Activated T-cell treated with anti-CD3 and anti-CD28 coated beads, Interleukin-2, amount 50 U/mL, for 48 hours (primary cell): ENCODE data around the gene MICA.
"Not testable (repeated sequence)": the region's sequence is repeated elsewhere in the genome, so short reads cannot be mapped to it uniquely, and the experiment has no call there.

Experiments used
- DNase-seq, 2 experiments: peaks; one replicate each; pipeline ENCODE4 v3.0.0-alpha.2; 2020

The MICA gene

GRCh38 chr6:31383149-31383548 is 20.2 kb upstream of the MICA start:
- peak in 1 of 2 experiments; percentile 35 for DNase-seq

GRCh38 chr6:31385041-31385440 is 18.4 kb upstream of the MICA start:
- no peak for DNase-seq

- DNase-seq: no peak
Measured at GRCh38 chr6:31386099-31386498, 17.3 kb upstream of the MICA start.

- DNase-seq: no peak
Measured at GRCh38 chr6:31386977-31387376, 16.4 kb upstream of the MICA start.

- not testable (repeated sequence) for DNase-seq
Measured at GRCh38 chr6:31388916-31389801, 14.2 kb upstream of the MICA start.

- DNase-seq: not testable (repeated sequence)
Measured at GRCh38 chr6:31389802-31390132, 13.6 kb upstream of the MICA start.

- DNase-seq: no peak
Measured at GRCh38 chr6:31393932-31394331, 9.5 kb upstream of the MICA start.

GRCh38 chr6:31394381-31394780 is 9.0 kb upstream of the MICA start:
- DNase-seq: no peak

GRCh38 chr6:31395832-31396231 is 7.6 kb upstream of the MICA start:
- no peak for DNase-seq

GRCh38 chr6:31396422-31397152 is 6.8 kb upstream of the MICA start:
- peak; percentile 92 to 95 for DNase-seq

- DNase-seq: not testable (repeated sequence)
Measured at GRCh38 chr6:31397153-31397499, 6.3 kb upstream of the MICA start.

- no peak for DNase-seq
Measured at GRCh38 chr6:31397901-31398525, 5.4 kb upstream of the MICA start.

- DNase-seq: peak; percentile 78 to 79
Measured at GRCh38 chr6:31399589-31400466, 3.6 kb upstream of the MICA start.

GRCh38 chr6:31400467-31401289 is 2.7 kb upstream of the MICA start:
- peak; percentile 78 to 81 for DNase-seq

GRCh38 chr6:31401403-31401802 is 2.0 kb upstream of the MICA start:
- DNase-seq: no peak

GRCh38 chr6:31402324-31403282 is 792 bp upstream of the MICA start:
- DNase-seq: peak; percentile 54 to 56

GRCh38 chr6:31404061-31404364 is 618 bp downstream of the MICA start:
- DNase-seq: not testable (repeated sequence)

- no peak for DNase-seq
Measured at GRCh38 chr6:31405996-31406395, 2.6 kb downstream of the MICA start.

GRCh38 chr6:31407699-31408098 is 4.3 kb downstream of the MICA start:
- DNase-seq: no peak

- no peak for DNase-seq
Measured at GRCh38 chr6:31412506-31412905, 9.1 kb downstream of the MICA start.
